ENCODE results near the gene TMPRSS6.

The TMPRSS6 gene

DNA sequence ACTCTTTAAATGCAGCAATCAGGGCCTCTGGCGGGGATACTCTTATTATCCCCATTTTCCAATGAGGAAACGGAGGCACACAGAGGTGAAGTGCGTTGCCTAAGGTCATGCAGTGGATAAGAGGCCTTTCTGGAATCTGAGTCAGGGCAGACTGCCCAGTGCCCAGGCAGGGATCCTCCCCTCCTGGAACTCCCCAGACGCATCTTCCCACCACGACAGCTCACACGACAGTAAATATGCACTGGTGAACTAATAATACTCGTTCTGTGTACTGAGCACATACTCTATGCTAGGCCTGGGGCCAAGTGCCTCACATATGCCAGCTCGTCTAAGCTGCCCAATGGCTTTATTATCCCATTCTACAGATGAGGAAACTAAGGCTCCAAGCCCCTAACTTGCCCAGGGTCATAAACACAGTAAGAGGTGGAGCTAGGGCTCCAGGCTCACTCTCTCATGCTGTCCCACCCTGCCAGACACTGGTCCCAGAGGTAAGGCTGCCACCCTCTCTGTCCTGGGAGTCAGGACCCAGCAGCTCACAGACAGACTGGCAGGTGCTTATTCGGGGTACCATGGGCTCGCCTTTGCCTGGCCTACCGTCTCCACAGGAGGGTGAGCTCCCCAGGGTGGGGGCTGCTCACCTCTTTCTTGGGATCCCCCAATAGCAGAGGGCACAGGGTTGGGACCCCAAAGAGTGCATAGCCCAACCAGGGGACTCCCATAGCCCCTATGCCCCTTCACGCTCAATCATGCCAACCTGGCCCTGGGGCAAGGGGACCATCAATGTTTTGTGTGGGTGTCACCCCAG, 37.9 kb upstream of the TMPRSS6 start:
- Histone ChIP-seq H3K4me2 (ENCODE audit: low read length) (no peak overlapping the region), H4K20me1 (ENCODE audit: insufficient read depth, low read length) (no peaks in the 10 kb centered on the region), H3K79me2 (ENCODE audit: insufficient read depth, low read length) (no peaks in the 10 kb centered on the region), H3K9me2 (ENCODE audit: low read depth, low read length) (no peaks in the 10 kb centered on the region), H3K4me3 (ENCODE audit: low read depth, low read length, poor library complexity, severe bottlenecking) (no peak overlapping the region), H3K27ac (ENCODE audit: low read depth, low read length, poor library complexity, severe bottlenecking) (no peak overlapping the region), H3K36me3 (ENCODE audit: insufficient read depth, low read length) (no peaks in the 10 kb centered on the region), H3K4me1 (ENCODE audit: insufficient read depth, low read length, severe bottlenecking) (no peaks in the 10 kb centered on the region), H3F3A (ENCODE audit: insufficient read depth, low read length) (no peaks in the 10 kb centered on the region), H3K9me3 (ENCODE audit: low read length) (peaks cover 9% of the 10 kb centered on the region; the same call in 1 of the 2 replicates), H3K27me3 (ENCODE audit: insufficient read depth, low read length) (peaks cover 11% of the 10 kb centered on the region; the same call in 1 of the 2 replicates), H2AFZ (ENCODE audit: low read length) (no peak overlapping the region), H3K9ac (ENCODE audit: low read length) (no peak overlapping the region)
- no peak for TF ChIP-seq EZH2 (IDR thresholded peaks at IDR 0.05; ENCODE audit: borderline replicate concordance, low read length)
- TF ChIP-seq, protein P1, sequence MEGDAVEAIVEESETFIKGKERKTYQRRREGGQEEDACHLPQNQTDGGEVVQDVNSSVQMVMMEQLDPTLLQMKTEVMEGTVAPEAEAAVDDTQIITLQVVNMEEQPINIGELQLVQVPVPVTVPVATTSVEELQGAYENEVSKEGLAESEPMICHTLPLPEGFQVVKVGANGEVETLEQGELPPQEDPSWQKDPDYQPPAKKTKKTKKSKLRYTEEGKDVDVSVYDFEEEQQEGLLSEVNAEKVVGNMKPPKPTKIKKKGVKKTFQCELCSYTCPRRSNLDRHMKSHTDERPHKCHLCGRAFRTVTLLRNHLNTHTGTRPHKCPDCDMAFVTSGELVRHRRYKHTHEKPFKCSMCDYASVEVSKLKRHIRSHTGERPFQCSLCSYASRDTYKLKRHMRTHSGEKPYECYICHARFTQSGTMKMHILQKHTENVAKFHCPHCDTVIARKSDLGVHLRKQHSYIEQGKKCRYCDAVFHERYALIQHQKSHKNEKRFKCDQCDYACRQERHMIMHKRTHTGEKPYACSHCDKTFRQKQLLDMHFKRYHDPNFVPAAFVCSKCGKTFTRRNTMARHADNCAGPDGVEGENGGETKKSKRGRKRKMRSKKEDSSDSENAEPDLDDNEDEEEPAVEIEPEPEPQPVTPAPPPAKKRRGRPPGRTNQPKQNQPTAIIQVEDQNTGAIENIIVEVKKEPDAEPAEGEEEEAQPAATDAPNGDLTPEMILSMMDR (IDR thresholded peaks at IDR 0.05; ENCODE audit: low read length): no peak

DNA sequence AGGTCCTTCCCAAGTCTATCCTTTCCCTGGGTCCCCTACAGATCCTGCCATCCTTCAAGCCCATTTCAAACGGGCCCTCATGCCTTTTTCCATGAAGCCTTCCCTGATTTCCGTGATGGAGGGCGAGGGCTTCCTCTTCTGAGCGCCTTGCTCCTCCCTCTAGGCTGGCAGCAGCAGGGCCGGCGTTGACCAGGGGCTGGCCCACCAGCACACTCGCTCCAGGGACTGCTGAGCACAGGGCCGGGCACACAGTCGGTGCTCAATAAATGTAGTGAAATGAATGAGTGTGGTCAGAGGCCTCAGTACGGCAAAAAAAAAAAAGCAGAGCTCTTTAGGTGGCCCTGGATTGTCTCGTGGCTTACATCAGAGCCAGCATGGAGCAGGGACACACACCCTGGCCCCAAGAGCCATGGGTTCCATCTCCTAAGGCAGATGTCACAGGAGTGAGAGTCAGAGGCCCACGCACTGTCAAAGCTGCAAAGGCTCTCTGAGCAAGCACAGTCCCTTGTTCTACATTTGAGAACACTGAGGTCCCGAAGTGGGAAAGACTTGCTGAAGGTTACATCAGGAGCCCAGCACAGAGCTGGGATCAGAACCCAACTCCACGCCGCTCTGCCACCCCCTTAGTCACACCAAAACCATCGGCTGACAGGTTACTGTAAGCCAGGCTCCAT, 37.1 kb upstream of the TMPRSS6 start:
- H3K4me2 ChIP-seq (ENCODE audit: low read length): no peak overlapping the region
- H2AFZ ChIP-seq (ENCODE audit: low read length): no peak overlapping the region
- H3K27ac ChIP-seq (ENCODE audit: low read depth, low read length, poor library complexity, severe bottlenecking): no peak overlapping the region
- peaks cover 5% of the 10 kb centered on the region; the same call in 1 of the 2 replicates for H3K9me3 ChIP-seq (ENCODE audit: low read length)
- TF ChIP-seq, protein P1 (IDR thresholded peaks at IDR 0.05; ENCODE audit: low read length): no peak
- TF ChIP-seq EZH2 (IDR thresholded peaks at IDR 0.05; ENCODE audit: borderline replicate concordance, low read length): no peak
- no peaks in the 10 kb centered on the region for H3K79me2 ChIP-seq (ENCODE audit: insufficient read depth, low read length)
- no peak overlapping the region for H3K9ac ChIP-seq (ENCODE audit: low read length)
- H3K4me1 ChIP-seq (ENCODE audit: insufficient read depth, low read length, severe bottlenecking): no peaks in the 10 kb centered on the region
- H4K20me1 ChIP-seq (ENCODE audit: insufficient read depth, low read length): no peaks in the 10 kb centered on the region
- H3F3A ChIP-seq (ENCODE audit: insufficient read depth, low read length): no peaks in the 10 kb centered on the region
- peaks cover 11% of the 10 kb centered on the region; the same call in 1 of the 2 replicates for H3K27me3 ChIP-seq (ENCODE audit: insufficient read depth, low read length)
- no peak overlapping the region for H3K4me3 ChIP-seq (ENCODE audit: low read depth, low read length, poor library complexity, severe bottlenecking)
- H3K9me2 ChIP-seq (ENCODE audit: low read depth, low read length): no peaks in the 10 kb centered on the region
- no peaks in the 10 kb centered on the region for H3K36me3 ChIP-seq (ENCODE audit: insufficient read depth, low read length)

DNA sequence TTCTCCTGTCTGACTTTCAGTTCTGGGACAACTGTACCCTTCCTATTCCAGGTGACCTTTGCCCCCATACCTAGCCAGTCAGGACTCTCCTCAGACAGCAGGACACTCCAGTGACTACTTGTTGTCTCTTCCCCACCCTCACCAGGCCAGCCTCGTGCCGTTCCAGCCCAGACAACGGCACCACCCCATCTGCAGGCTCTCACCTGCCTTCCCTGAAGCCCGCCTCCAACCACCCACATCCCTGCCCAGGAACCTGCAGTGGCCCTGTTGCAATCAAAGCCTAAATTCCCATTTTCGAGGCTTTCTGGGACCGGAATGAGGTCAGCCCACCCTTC, 36.5 kb upstream of the TMPRSS6 start:
- Histone ChIP-seq H3K4me1 (ENCODE audit: insufficient read depth, low read length, severe bottlenecking) (no peaks in the 10 kb centered on the region), H2AFZ (ENCODE audit: low read length) (no peak overlapping the region), H3K9ac (ENCODE audit: low read length) (no peak overlapping the region), H4K20me1 (ENCODE audit: insufficient read depth, low read length) (no peaks in the 10 kb centered on the region), H3K9me3 (ENCODE audit: low read length) (no peaks in the 10 kb centered on the region), H3K4me3 (ENCODE audit: low read depth, low read length, poor library complexity, severe bottlenecking) (no peak overlapping the region), H3K27ac (ENCODE audit: low read depth, low read length, poor library complexity, severe bottlenecking) (no peak overlapping the region), H3K4me2 (ENCODE audit: low read length) (no peak overlapping the region), H3K27me3 (ENCODE audit: insufficient read depth, low read length) (peaks cover 10% of the 10 kb centered on the region; the same call in 1 of the 2 replicates), H3K9me2 (ENCODE audit: low read depth, low read length) (no peaks in the 10 kb centered on the region), H3K36me3 (ENCODE audit: insufficient read depth, low read length) (no peaks in the 10 kb centered on the region), H3F3A (ENCODE audit: insufficient read depth, low read length) (no peaks in the 10 kb centered on the region), H3K79me2 (ENCODE audit: insufficient read depth, low read length) (no peaks in the 10 kb centered on the region)
- TF ChIP-seq, protein P1 (IDR thresholded peaks at IDR 0.05; ENCODE audit: low read length): no peak
